GM21528 (cell line): ENCODE data around the gene ATP6V1G1.

Source experiments
- ATAC-seq: cut with Tn5 transposase; IDR thresholded peaks from one replicate; pipeline ENCODE4 v1.9.1; 2021; ENCODE audit warnings: mild to moderate bottlenecking, moderate library complexity; ENCODE audit not compliant: unreplicated experiment, low FRiP score

Gene ATP6V1G1

GRCh38 chr9:114643896-114644295 lies 56.3 kb downstream of the ATP6V1G1 start:
- ATAC-seq, result no peak
